Activated CD8-positive, alpha-beta memory T cell treated with anti-CD3 and anti-CD28 coated beads, Interleukin-2, amount 50 U/mL, for 1 hour (primary cell): Measurements from ENCODE around the gene EPG5.
"Not testable (repeated sequence)": the region's sequence is repeated elsewhere in the genome, so short reads cannot be mapped to it uniquely, and the experiment has no call there.

ENCODE experiments used
- DNase-seq: peaks from one replicate; pipeline ENCODE4 v3.0.0-alpha.2; 2020; ENCODE audit errors: extremely low read depth

EPG5 gene, protein sequence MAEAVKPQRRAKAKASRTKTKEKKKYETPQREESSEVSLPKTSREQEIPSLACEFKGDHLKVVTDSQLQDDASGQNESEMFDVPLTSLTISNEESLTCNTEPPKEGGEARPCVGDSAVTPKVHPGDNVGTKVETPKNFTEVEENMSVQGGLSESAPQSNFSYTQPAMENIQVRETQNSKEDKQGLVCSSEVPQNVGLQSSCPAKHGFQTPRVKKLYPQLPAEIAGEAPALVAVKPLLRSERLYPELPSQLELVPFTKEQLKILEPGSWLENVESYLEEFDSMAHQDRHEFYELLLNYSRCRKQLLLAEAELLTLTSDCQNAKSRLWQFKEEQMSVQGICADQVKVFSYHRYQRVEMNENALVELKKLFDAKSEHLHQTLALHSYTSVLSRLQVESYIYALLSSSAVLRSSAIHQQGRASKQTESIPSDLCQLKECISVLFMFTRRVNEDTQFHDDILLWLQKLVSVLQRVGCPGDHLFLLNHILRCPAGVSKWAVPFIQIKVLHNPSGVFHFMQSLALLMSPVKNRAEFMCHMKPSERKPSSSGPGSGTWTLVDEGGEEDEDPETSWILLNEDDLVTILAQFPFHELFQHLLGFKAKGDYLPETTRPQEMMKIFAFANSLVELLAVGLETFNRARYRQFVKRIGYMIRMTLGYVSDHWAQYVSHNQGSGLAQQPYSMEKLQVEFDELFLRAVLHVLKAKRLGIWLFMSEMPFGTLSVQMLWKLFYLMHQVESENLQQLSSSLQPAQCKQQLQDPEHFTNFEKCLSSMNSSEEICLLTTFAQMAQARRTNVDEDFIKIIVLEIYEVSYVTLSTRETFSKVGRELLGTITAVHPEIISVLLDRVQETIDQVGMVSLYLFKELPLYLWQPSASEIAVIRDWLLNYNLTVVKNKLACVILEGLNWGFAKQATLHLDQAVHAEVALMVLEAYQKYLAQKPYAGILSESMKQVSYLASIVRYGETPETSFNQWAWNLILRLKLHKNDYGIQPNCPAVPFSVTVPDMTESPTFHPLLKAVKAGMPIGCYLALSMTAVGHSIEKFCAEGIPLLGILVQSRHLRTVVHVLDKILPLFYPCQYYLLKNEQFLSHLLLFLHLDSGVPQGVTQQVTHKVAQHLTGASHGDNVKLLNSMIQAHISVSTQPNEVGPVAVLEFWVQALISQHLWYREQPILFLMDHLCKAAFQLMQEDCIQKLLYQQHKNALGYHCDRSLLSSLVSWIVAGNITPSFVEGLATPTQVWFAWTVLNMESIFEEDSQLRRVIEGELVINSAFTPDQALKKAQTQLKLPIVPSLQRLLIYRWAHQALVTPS (N-terminal part only)

GRCh38 chr18:45967007-45967706, at the start of gene EPG5:
Gene EPG5 (minus strand): TSS chr18:45967329. CDS start chr18:45967239, 90 bp downstream.
- peak; percentile 71 for DNase-seq

DNA sequence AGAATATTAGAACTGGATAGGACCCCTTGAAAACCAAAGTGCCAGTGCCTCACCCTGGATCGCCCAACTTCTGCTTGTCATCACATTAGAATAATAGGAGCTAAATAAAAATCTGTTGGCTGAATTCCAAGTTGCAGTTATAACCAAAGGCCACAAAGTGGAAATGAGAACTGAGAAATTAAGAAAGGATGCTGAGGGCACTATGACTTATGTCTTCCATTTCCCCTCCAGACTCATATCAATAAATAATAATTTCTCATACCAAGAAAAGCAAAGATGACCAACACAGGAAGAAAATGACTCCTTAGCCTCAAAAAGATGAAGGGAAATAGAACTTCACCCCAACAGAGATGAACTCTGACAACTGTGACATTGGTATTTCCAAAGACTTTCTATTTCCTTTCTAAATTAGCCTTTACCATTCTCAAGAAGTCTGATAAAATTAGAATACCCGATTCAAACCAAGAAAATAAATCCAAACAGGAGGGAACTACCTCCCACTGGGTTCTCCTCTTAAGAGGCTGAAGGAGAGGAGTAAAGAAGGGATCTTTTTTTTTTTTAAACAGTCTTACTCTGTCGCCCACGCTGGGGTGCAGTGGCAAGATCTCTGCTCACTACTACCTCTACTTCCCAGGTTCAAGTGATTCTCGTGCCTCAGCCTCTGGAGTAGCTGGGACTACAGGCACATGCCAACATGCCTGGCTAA, 46.5 kb upstream of the EPG5 start:
- DNase-seq, result no peak

DNA sequence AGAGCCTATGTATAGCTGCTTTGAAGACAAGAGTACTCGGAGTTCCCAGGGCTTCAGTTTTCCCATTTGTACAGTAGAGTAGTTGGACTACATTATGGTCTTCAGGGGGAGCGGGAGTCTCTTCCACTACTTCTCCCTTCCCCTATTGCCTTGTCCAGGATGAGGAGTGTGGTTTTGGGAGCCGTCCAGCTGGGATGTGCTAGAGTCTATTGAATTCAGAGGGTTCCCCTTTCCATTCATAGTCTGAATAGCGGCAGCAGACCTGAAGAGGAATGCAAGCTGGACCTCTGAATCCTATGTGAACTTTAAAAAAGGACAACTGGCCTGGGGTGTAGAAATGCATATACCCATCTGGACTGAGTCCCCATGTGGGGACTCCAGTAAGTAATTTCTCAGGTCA, 43.5 kb upstream of the EPG5 start:
- no peak for DNase-seq

- DNase-seq, result no peak
These were observed 42.9 kb upstream of the EPG5 start for GRCh38 chr18:46010050-46010449.

- DNase-seq, result no peak
These were observed 42.2 kb upstream of the EPG5 start for GRCh38 chr18:46009125-46009840.

DNA sequence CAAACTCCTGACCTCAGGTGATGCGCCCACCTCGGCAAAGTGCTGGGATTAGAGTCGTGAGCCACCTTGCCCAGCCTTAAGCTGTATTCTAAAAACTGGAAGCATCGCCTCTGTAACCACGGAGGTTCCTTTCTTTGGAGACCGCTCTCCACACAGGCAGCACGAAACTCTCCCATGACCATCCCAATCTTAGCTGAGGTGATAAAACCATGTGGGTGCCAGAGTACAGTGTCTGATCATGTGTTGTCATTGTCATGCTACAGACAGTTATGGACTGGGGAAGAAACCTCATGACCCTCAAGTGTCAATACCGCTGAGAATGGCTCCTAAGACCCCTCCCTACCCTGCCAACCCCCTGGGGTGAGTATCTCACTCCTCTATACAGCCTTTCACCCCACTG, 41.4 kb upstream of the EPG5 start:
- no peak for DNase-seq

- no peak for DNase-seq
These were observed 40.0 kb upstream of the EPG5 start for GRCh38 chr18:46007165-46007564.

- DNase-seq, result no peak
These were observed 35.8 kb upstream of the EPG5 start for GRCh38 chr18:46002934-46003333.

DNA sequence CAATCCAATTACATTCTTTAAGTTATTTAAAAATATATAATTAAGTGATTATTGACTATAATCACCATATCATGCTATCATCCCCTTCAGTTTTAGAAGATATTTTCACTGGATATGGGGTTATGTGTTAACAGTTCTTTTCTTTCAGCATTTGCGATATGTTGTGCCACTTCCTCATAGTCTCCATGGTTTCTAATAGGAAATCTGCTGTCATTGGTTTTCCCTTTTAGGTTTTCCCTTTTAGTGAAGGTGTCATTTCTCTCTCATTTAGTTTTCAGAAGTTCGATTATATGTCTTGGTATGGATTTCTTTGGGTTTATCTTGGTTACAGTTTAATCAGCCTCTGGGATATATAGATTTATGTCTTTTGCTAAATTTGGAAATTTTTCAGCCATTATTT, 34.8 kb upstream of the EPG5 start:
- DNase-seq, result no peak

DNA sequence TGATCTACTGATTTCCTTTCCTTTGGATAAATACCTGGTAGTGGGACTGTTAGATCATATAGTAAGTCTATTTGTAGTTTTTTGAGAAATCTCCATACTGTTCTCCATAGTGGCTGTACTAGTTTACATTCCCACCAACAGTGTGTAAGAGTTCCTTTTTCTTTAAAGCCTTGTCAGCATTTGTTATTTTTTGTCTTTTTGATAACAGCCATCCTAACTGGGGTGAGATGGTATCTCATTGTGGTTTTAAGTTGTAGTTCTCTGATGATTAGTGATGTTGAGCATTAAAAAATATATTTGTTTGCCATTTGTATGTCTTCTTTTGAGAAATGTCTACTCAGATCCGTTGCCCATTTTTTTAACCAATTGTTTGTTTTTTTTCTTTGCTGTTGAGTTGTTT, 33.9 kb upstream of the EPG5 start:
- no peak for DNase-seq

GRCh38 chr18:45999536-45999935, 32.4 kb upstream of the EPG5 start:
- no peak for DNase-seq

DNA sequence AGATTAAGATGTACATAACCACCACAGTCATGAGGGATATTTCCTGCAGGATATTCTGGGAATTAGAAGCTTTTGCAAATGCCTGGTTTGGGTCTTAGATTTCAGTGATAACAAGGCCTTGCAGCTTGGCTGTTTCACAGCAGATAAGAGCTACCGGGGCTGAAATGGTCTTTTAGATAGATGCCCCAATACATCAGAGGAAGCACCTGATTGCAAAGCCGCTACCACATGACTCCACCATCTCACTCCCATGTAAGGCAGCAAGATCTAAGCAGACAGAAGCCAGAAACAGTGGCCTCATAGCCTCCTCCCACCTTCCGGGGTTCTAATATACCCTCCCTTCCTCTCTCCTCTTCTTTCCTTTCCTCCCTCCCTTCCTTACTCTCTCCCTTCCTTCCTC, 31.1 kb upstream of the EPG5 start:
- DNase-seq, result no peak

DNA sequence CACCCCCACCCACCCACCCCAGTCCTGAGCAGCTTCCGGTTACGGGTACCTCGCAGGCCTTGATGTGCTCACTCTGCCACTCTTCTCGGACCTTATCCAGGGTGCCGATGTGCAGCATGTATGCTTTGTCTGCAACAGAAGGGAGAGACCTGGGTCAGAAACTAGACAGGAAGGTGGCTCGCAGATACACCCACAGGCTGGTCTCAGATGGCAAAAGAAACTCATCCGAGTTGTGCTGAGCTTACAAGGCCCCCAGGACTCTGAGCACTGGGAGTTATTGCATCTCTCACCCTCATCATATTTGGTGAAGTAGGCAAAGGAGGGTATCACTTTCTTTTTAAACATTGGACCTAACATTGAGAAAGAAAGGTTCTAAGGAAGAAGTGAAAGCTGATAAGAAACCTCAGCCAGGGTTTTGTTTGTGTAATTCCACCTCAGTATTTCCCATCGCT, 30.6 kb upstream of the EPG5 start:
- no peak for DNase-seq

GRCh38 chr18:45995461-45995860, 28.3 kb upstream of the EPG5 start:
- no peak for DNase-seq

DNA sequence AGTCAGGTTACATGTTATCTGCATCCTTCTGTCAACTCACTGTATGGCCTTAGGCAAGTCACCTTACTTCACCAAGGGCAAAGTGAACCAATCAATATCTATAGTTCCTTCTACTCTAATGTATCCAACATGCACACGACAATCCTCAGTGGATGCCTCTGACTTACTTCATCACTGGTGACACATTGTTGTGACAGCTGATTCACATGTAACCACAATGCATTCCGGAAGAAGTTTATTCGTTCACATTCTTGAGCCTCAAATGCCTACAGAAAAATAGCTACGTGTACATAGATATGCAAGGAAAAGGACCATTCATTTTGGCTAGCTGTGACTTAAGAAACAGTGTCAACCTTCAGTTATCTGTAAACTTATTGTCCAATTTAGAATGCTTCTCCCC, 26.3 kb upstream of the EPG5 start:
- no peak for DNase-seq

- DNase-seq, result not testable (repeated sequence)
These were observed 25.4 kb upstream of the EPG5 start for GRCh38 chr18:45992527-45992926.

DNA sequence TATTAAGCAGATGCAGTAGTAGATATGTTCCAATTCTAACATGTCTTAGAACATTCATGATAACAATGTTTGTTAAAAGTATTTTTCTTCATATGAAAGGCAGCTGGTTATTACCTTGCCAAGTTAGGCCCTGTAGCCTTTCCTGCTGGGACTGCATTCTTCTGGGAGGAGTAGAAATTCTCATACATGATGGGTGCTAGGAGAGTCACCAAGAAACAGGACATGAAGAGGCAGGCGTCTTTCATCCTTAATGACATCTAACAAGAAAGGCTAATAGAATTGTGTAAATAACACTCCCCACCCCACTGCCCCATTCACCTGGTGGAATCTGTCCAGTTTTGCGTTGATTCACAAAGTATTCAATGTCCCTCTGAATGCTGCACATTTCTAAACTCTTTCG, 24.7 kb upstream of the EPG5 start:
- DNase-seq, result no peak

- DNase-seq, result no peak
These were observed 17.6 kb upstream of the EPG5 start for GRCh38 chr18:45984546-45985235.

DNA sequence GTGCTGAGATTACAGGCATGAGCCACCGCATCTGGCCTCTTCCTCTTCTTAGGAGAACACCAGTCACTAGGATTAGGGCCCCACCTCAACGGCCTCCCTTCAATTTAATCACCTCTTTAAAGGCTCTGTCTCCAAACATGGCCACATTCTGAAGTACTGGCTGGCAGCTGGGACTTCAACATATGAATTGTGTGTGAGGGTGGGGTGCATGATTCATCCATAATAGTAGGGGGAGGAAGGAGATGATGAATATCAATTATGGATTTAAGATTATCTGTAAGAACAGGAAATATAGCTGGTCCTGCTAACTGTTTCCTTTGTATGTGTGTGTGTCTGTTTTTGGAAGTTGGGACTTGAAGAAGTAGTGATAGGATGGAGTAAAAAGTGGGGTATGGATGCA, 14.7 kb upstream of the EPG5 start:
- no peak for DNase-seq
